Measurements from ENCODE around the gene LIPI.

The LIPI gene

DNA sequence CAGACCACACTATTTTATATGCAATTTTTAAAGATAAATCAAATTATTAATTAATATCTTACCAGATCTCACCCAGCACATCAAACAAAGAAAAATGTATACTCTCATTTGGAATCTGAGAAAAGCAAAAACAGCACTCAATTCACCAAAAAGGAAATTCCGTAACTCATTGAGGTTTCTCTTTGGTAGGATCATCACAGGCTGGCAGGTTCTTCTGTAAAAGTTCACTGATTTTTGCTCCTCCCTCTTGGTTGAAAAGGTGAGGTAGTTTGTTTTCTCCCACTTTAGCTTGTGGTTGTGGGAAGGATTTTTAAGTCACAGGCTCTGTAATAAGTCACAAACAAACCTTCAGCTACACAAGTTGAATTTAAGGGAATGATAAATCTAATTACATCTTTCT lies at the start of gene LIPI:
Gene LIPI (minus strand): TSS at position 218 of the 400 bp plus-strand sequence. CDS start 110 bp downstream, at position 108.
- no peak for DNase-seq (ENCODE audit: low read depth in 1 of 2, low spot score in 1 of 2)
- in situ Hi-C loops (cut with HindIII; ENCODE audit: low pct_unique_long_range_greater_than_20kb, low sequenced_read_pairs): no loop called here

DNA sequence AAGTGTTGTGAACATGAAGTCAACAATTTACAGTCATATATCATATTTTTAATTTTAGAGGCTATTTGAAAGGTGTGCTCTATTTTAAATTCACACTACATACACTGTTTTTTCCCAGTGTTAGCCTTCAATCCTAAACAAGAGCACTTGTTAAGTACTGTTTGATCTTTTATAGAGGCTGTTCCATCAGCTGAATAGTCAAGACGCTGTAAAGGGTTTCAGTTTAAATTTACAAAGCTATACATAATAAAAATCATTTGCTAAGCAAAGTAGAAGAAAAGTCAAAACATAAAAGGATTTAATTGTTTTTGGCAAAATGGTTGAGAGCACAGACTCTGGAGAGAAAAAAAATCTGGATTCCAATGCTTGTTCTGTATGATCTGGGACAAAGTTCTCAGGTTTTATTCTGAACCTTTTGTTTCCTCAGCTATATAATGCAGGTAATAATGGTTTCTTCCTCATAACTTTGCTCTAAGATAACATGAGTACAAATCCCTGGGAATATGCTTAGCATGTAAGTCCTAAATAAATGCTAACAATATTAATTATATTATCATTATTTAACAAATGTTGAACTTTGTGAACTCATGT lies 49.5 kb upstream of the LIPI start:
- no peak for DNase-seq (ENCODE audit: low read depth in 1 of 2, low spot score in 1 of 2)
- in situ Hi-C loops (cut with HindIII; ENCODE audit: low pct_unique_long_range_greater_than_20kb, low sequenced_read_pairs): no loop called here
- no peak for TF ChIP-seq JUND (IDR thresholded peaks at IDR 0.05; ENCODE audit: low read depth)

More for the DNA sequence above, at the start of gene LIPI:
- TF ChIP-seq JUND (IDR thresholded peaks at IDR 0.05; ENCODE audit: low read depth): no peak

DNA sequence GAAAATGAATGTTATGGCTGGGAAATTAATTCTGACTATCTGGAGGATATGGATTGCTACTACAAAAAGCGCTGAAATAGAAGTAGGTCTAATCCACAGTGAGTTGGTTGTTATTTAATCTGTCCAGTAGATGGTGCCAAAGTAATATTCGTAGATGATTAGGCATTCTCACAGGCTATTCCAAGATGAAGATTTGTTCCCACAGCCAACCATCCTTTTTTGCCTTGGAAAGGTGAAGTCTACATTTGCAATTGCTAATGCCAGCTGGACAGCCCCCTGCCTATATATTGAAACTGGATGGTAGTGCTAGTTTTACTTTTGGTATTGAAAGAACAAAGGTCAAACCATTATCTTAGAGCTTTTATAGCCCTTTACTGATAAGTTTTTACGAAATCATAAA lies 49.0 kb upstream of the LIPI start:
- no peak for TF ChIP-seq JUND (IDR thresholded peaks at IDR 0.05; ENCODE audit: low read depth)
- DNase-seq (ENCODE audit: low read depth in 1 of 2, low spot score in 1 of 2): peak; percentile 33 to 82
- in situ Hi-C loops (cut with HindIII; ENCODE audit: low pct_unique_long_range_greater_than_20kb, low sequenced_read_pairs): no loop called here

DNA sequence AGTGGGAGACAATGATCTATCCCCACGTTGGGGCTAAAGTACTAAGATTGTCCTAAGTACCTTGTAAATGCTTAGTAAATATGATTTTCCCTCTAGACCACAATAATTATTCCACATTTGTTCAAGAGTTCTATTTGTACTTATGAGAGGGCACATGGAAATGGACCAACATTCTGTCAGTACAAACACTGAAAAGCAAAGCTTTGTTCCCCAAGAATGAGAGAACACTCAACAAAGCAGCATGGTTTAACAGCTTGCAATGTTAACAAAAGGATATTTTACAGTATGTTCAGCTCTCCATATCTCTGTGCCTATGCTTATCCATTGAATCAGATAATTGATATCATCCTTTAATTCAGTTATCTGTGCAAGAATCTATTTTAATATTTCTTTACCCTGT lies 40.6 kb upstream of the LIPI start:
- DNase-seq (ENCODE audit: low read depth in 1 of 2, low spot score in 1 of 2): no peak
- TF ChIP-seq JUND (IDR thresholded peaks at IDR 0.05; ENCODE audit: low read depth): no peak
- in situ Hi-C loops (cut with HindIII; ENCODE audit: low pct_unique_long_range_greater_than_20kb, low sequenced_read_pairs): no loop called here

DNA sequence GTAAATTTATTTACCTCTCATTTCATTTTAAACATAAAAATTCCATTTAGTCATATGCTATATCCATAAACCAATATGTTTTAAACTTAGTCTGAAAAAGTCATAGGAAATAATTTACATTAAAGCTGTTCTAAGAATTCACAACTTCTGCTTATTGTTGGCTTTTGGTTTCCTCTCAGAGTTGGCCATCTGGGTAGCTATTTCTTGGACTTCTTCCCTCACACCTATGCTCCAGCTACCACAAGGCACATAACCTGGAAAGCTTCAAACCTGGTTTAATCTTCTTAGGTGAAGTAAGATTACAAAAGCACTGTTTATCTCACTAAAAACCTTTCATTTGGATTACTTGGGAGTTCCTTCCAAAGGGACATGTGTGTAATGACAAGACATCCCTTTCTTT lies 35.0 kb upstream of the LIPI start:
- TF ChIP-seq JUND (IDR thresholded peaks at IDR 0.05; ENCODE audit: low read depth): no peak
- in situ Hi-C loops (cut with HindIII; ENCODE audit: low pct_unique_long_range_greater_than_20kb, low sequenced_read_pairs): no loop called here
- DNase-seq (ENCODE audit: low read depth in 1 of 2, low spot score in 1 of 2): no peak

DNA sequence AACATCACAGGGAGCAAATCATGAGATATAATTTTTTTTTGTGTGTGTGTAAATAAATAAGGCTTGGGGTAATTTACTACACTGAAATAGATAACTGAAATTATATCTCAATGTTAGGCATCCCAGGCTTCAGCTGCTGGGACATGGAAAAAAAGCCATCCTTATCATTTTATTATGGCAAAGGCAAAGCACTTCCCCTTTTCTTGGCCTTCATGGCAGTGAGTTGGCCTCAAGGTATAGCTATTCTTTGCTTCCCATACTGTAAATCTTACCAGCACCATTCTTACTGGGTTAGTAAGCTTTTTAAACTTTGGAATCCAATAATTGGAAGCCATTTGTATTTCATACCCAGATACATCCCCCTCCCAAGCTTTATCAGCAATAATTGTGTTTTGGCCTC lies 34.2 kb upstream of the LIPI start:
- DNase-seq (ENCODE audit: low read depth in 1 of 2, low spot score in 1 of 2): no peak
- TF ChIP-seq JUND (IDR thresholded peaks at IDR 0.05; ENCODE audit: low read depth): no peak
- in situ Hi-C loops (cut with HindIII; ENCODE audit: low pct_unique_long_range_greater_than_20kb, low sequenced_read_pairs): no loop called here

DNA sequence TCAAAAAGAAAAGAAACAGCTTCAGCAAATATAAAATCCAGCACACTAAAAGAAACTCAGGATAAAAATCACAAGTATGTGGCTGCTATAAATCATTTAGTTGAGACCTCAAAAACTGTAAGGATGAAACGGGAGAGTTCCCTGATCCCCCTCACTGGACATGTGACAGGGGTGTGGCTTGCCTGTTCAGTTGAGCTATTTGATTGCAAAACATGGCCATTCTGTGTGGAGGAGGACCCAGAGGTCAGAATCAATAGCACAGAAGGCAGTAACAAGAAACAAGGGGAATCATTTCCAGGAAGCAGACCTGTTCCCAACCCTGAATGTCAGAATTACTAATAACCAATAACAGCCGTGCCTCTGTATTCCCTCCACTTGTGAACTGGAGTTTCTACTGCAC lies 33.1 kb upstream of the LIPI start:
- DNase-seq (ENCODE audit: low read depth in 1 of 2, low spot score in 1 of 2): no peak
- no peak for TF ChIP-seq JUND (IDR thresholded peaks at IDR 0.05; ENCODE audit: low read depth)
- in situ Hi-C loops (cut with HindIII; ENCODE audit: low pct_unique_long_range_greater_than_20kb, low sequenced_read_pairs): no loop called here

DNA sequence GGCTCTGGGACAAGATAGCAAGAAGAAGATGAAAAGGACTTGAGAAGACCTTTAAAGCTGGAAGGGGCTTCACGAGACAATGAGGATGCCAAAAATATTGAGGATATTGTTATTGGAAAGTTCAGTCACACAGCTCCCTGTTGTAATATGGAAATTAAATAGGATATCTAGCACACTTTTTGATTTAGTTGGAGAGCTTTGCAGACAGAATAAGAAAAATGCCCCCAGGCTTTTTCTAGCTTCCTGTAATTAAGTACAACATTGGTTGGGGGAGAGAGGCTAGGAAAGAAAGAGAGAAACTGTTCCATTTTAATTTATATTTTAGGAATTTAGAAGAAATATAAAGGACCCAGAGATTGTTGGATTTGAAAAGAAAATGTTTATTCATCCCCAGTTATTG lies 32.7 kb upstream of the LIPI start:
- in situ Hi-C loops (cut with HindIII; ENCODE audit: low pct_unique_long_range_greater_than_20kb, low sequenced_read_pairs): no loop called here
- no peak for TF ChIP-seq JUND (IDR thresholded peaks at IDR 0.05; ENCODE audit: low read depth)
- DNase-seq (ENCODE audit: low read depth in 1 of 2, low spot score in 1 of 2): no peak

DNA sequence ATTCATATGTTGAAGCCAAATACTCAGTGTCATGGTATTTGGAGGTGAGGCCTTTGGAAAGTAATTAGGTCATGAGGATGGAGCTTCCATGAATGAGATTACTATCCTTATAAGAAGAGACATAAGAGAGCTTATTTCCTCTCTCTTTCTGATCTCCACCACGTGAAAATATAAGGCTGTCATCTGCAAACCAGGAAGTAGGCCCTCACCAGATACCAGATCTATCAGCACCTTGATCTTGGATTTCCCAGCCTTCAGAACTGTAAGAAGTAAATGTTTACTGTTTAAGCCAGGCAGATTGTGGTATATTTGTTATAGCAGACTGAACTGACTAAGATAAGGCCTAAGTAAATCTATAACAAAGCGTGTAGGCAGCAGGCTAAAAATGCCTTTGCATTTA lies 30.5 kb upstream of the LIPI start:
- TF ChIP-seq JUND (IDR thresholded peaks at IDR 0.05; ENCODE audit: low read depth): no peak
- in situ Hi-C loops (cut with HindIII; ENCODE audit: low pct_unique_long_range_greater_than_20kb, low sequenced_read_pairs): no loop called here
- DNase-seq (ENCODE audit: low read depth in 1 of 2, low spot score in 1 of 2): peak in 1 of 2 experiments; percentile 50

DNA sequence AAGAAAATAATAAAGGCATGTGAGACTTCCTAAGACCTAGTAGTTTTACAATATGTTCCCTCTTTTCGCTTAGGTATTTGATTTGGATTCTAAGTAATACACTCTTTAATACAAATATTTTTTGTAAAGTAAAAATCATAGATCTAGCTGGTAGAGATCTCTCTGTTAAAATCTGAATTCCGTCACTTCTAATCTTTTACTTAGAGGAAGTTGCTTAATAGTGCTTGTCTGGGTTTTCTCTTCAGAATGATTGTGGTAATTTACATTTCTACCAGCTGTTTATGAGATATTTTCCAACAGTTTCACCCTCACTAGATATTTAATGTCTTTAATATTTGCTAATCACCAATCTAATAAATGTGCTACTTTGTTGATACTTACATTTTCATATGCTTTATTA lies 28.5 kb upstream of the LIPI start:
- no peak for TF ChIP-seq JUND (IDR thresholded peaks at IDR 0.05; ENCODE audit: low read depth)
- DNase-seq (ENCODE audit: low read depth in 1 of 2, low spot score in 1 of 2): no peak
- in situ Hi-C loops (cut with HindIII; ENCODE audit: low pct_unique_long_range_greater_than_20kb, low sequenced_read_pairs): no loop called here

DNA sequence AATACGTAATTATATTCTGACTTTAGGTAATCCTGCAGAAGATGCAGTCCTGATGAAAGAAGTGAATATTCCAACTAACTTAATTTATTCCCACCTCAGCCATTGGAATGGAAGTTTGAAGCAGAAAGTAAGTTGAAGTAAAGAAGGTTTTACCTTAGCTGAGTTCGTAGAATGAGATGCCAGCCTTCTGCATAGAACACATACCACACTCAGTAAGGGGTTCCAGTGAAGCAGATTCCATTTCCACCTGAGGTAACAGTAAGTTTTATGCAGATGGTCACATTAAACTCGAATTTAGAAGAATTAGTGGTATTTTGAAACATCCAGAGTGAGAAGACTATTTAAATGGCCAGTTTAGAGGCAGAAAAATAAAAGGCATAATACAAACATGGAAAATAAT lies 25.4 kb upstream of the LIPI start:
- in situ Hi-C loops (cut with HindIII; ENCODE audit: low pct_unique_long_range_greater_than_20kb, low sequenced_read_pairs): no loop called here
- no peak for DNase-seq (ENCODE audit: low read depth in 1 of 2, low spot score in 1 of 2)
- no peak for TF ChIP-seq JUND (IDR thresholded peaks at IDR 0.05; ENCODE audit: low read depth)

DNA sequence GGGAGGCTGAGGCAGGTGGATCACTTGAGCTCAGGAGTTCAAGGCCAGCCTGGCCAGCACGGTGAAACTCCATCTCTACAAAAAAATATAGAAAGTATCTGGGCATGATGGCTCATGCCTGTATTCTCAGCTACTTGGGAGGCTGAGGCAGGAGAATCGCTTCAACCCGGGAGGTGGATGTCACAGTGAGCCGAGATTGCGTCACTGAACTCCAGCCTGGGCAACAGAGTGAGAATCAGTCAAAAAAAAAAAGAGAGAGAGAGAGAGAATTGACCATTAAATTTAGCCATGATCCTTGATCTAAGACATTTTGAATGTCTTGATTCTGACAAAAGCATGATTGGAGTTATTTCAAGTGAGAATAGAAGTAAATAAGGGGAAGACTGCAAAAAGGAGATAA lies 24.3 kb upstream of the LIPI start:
- TF ChIP-seq JUND (IDR thresholded peaks at IDR 0.05; ENCODE audit: low read depth): no peak
- DNase-seq (ENCODE audit: low read depth in 1 of 2, low spot score in 1 of 2): no peak
- in situ Hi-C loops (cut with HindIII; ENCODE audit: low pct_unique_long_range_greater_than_20kb, low sequenced_read_pairs): no loop called here

DNA sequence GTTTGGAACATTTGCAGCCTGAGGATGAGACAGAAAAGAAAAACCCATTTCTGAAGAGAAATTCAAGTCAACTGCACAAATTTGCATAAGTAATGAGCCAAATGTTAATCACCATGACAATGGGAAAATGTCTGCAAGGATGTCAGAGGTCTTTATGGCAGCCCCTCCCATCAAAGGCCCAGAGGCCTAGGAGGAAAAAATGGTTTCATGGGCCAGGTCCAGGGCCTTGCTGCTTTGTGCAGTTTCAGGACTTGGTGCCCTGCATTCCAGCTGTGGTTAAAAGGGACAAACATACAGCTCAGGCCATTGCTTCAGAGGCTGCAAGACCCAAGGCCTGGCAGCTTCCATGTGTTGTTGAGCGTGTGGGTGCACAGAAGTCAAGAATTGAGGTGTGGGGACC lies 18.6 kb upstream of the LIPI start:
- TF ChIP-seq JUND (IDR thresholded peaks at IDR 0.05; ENCODE audit: low read depth): no peak
- no peak for DNase-seq (ENCODE audit: low read depth in 1 of 2, low spot score in 1 of 2)
- in situ Hi-C loops (cut with HindIII; ENCODE audit: low pct_unique_long_range_greater_than_20kb, low sequenced_read_pairs): no loop called here

DNA sequence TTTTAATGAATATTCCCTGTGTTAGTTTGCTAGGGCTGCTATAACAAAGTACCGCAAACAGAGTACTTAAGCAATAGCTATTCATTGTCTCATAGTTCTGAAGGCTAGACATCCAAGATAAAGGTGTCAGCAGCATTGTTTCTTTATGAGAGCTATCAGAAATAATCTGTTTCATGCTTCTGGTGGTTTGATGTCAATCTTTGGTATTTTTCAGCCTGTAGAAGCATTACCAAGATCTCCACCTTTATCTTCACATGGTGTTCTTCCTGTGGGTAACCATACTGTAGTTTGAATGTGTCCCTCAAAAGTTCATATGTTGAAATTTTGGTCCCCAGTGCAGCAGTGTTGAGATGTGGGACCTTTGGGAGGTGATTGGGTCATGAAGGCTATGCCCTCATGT lies 12.6 kb upstream of the LIPI start:
- in situ Hi-C loops (cut with HindIII; ENCODE audit: low pct_unique_long_range_greater_than_20kb, low sequenced_read_pairs): no loop called here
- TF ChIP-seq JUND (IDR thresholded peaks at IDR 0.05; ENCODE audit: low read depth): no peak
- no peak for DNase-seq (ENCODE audit: low read depth in 1 of 2, low spot score in 1 of 2)
